Vagina (tissue), 2 donors: Measurements from ENCODE around the gene ROR1.

Source experiments
- POLR2A ChIP-seq, 2 donors: fragments of 450-650 bp; IDR thresholded peaks; one replicate each; pipeline ENCODE4 v1.6.1; 2017; ENCODE audit warnings: antibody characterized with exemption in 2 of 2, mild to moderate bottlenecking in 2 of 2, moderate library complexity in 2 of 2
- TF ChIP-seq, protein P1 (sequence below), 3 experiments: fragments of 450-650 bp in 2 of 3; fragments of 200-600 bp in 1 of 3; sonication (generic) in 1 of 3; IDR thresholded peaks; one replicate each; pipeline ENCODE4 v1.5.1; 2017 to 2019; ENCODE audit warnings: antibody characterized with exemption in 3 of 3, mild to moderate bottlenecking in 2 of 3, moderate library complexity in 2 of 3

DNA sequence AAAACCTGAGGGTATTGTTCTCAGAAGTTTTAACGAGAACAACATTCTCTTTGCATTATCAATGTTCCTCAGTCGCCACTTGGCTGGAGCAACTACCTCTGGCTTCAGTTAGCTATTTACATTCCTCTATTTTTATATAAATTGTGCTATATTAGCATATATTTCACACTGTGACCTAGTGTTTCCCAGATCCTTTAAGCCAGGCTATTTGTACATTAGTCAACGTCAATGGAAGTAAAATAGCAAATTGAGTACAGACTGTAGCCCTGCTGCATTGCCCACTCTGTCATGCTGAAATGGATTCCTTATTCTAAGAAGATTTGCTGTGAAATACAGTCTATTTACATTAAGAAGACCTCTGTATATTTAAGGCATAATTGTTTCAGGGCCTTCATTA lies 213.8 kb downstream of the ROR1 start:
- TF ChIP-seq, protein P1, sequence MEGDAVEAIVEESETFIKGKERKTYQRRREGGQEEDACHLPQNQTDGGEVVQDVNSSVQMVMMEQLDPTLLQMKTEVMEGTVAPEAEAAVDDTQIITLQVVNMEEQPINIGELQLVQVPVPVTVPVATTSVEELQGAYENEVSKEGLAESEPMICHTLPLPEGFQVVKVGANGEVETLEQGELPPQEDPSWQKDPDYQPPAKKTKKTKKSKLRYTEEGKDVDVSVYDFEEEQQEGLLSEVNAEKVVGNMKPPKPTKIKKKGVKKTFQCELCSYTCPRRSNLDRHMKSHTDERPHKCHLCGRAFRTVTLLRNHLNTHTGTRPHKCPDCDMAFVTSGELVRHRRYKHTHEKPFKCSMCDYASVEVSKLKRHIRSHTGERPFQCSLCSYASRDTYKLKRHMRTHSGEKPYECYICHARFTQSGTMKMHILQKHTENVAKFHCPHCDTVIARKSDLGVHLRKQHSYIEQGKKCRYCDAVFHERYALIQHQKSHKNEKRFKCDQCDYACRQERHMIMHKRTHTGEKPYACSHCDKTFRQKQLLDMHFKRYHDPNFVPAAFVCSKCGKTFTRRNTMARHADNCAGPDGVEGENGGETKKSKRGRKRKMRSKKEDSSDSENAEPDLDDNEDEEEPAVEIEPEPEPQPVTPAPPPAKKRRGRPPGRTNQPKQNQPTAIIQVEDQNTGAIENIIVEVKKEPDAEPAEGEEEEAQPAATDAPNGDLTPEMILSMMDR (IDR thresholded peaks at IDR 0.05), result no peak
- no peak for TF ChIP-seq POLR2A (IDR thresholded peaks at IDR 0.05)
